ENCODE data around the gene KCNK3. TPM values are rescaled to one million over a fixed set of nuclear protein-coding genes. Genes with fewer than 3 reads are reported as not detected.

Gene KCNK3
- polyA plus RNA-seq, 1 donor from 2014 or later = 12.9 TPM

GRCh38 chr2:26670171-26670570 lies 22.4 kb upstream of the KCNK3 start:
- no peaks in the 10 kb centered on the region for H3K27me3 ChIP-seq (ENCODE audit: insufficient read depth, low read depth, low read length)
- H3K36me3 ChIP-seq (ENCODE audit: insufficient read depth, low read length) = no peaks in the 10 kb centered on the region
- H3K9me3 ChIP-seq (ENCODE audit: low read length) = no peaks in the 10 kb centered on the region
- no peak overlapping the region for H3K27ac ChIP-seq (ENCODE audit: low read length)
- H3K79me2 ChIP-seq (replicated peaks; ENCODE audit: insufficient read depth, low read length) = no peaks in the 10 kb centered on the region
- no peaks in the 10 kb centered on the region for H4K20me1 ChIP-seq (ENCODE audit: insufficient read depth)
- no peaks in the 10 kb centered on the region for H3K9me2 ChIP-seq (ENCODE audit: insufficient read depth, low read length)
- no peak overlapping the region for H3K9ac ChIP-seq (ENCODE audit: low read length)
- H3K4me2 ChIP-seq (ENCODE audit: low read length) = no peak overlapping the region
- no peaks in the 10 kb centered on the region for H3F3A ChIP-seq (ENCODE audit: insufficient read depth, low read length, poor library complexity, severe bottlenecking)
- TF ChIP-seq EP300 (conservative IDR thresholded peaks at IDR 0.05; ENCODE audit: poor library complexity, severe bottlenecking) (no peak), MXI1 (conservative IDR thresholded peaks at IDR 0.05; ENCODE audit: poor library complexity, severe bottlenecking) (no peak), RAD21 (conservative IDR thresholded peaks at IDR 0.05) (no peak), SMC3 (conservative IDR thresholded peaks at IDR 0.05; ENCODE audit: poor library complexity) (no peak), TAF1 (IDR thresholded peaks at IDR 0.05; ENCODE audit: low read depth) (no peak)
- H2AFZ ChIP-seq (ENCODE audit: low read depth, low read length) = no peak overlapping the region
- H3K4me3 ChIP-seq (ENCODE audit: low read length) = no peak overlapping the region

DNA sequence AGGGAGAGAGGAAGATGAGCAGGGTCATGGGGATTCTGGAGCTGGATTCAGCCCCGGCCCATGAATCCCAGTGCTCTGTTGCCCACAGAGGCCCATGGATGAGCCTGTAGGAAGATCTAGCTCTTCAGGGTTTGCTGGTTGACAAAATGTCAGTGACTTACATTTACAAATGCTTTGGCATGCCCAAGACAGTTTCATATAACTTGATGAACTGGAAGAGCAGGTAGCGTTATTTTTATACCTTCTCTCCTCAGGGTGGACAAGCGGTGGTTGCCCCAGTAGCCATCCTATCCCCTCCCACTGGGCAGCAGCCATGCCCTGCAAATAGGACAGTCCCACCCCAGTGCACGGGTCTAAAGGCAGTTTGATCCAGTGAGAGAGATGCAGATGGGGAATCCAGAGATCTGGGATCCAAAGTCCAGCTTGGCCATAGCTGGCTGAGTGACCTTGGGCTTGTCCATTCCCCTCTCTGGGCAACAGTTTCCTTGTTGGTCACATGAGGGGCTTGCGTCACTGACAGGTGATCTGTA lies 21.5 kb upstream of the KCNK3 start:
- no peak overlapping the region for H3K4me2 ChIP-seq (ENCODE audit: low read length)
- no peak overlapping the region for H3K9ac ChIP-seq (ENCODE audit: low read length)
- no peaks in the 10 kb centered on the region for H3K79me2 ChIP-seq (replicated peaks; ENCODE audit: insufficient read depth, low read length)
- H3K4me3 ChIP-seq (ENCODE audit: low read length) = no peak overlapping the region
- H3K9me3 ChIP-seq (ENCODE audit: low read length) = no peaks in the 10 kb centered on the region
- no peak overlapping the region for H2AFZ ChIP-seq (ENCODE audit: low read depth, low read length)
- no peaks in the 10 kb centered on the region for H4K20me1 ChIP-seq (ENCODE audit: insufficient read depth)
- H3K27ac ChIP-seq (ENCODE audit: low read length) = no peak overlapping the region
- H3K36me3 ChIP-seq (ENCODE audit: insufficient read depth, low read length) = no peaks in the 10 kb centered on the region
- no peaks in the 10 kb centered on the region for H3K9me2 ChIP-seq (ENCODE audit: insufficient read depth, low read length)
- H3F3A ChIP-seq (ENCODE audit: insufficient read depth, low read length, poor library complexity, severe bottlenecking) = no peaks in the 10 kb centered on the region
- TF ChIP-seq EP300 (conservative IDR thresholded peaks at IDR 0.05; ENCODE audit: poor library complexity, severe bottlenecking) (no peak), POLR2AphosphoS5 (IDR thresholded peaks at IDR 0.05) (no peak), TAF1 (IDR thresholded peaks at IDR 0.05; ENCODE audit: low read depth) (no peak), MXI1 (conservative IDR thresholded peaks at IDR 0.05; ENCODE audit: poor library complexity, severe bottlenecking) (no peak), REST (IDR thresholded peaks at IDR 0.05; ENCODE audit: borderline replicate concordance) (no peak), RAD21 (conservative IDR thresholded peaks at IDR 0.05) (no peak), SMC3 (conservative IDR thresholded peaks at IDR 0.05; ENCODE audit: poor library complexity) (no peak), EZH2 (IDR thresholded peaks at IDR 0.05; ENCODE audit: borderline replicate concordance, insufficient read depth, low read length, poor library complexity, severe bottlenecking) (no peak)
- TF ChIP-seq, protein P1, sequence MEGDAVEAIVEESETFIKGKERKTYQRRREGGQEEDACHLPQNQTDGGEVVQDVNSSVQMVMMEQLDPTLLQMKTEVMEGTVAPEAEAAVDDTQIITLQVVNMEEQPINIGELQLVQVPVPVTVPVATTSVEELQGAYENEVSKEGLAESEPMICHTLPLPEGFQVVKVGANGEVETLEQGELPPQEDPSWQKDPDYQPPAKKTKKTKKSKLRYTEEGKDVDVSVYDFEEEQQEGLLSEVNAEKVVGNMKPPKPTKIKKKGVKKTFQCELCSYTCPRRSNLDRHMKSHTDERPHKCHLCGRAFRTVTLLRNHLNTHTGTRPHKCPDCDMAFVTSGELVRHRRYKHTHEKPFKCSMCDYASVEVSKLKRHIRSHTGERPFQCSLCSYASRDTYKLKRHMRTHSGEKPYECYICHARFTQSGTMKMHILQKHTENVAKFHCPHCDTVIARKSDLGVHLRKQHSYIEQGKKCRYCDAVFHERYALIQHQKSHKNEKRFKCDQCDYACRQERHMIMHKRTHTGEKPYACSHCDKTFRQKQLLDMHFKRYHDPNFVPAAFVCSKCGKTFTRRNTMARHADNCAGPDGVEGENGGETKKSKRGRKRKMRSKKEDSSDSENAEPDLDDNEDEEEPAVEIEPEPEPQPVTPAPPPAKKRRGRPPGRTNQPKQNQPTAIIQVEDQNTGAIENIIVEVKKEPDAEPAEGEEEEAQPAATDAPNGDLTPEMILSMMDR (IDR thresholded peaks at IDR 0.05; ENCODE audit: poor library complexity, severe bottlenecking) = no peak
- no peaks in the 10 kb centered on the region for H3K27me3 ChIP-seq (ENCODE audit: insufficient read depth, low read depth, low read length)
